Stomach (tissue), 4 donors: Measurements from ENCODE around the gene ARMC10.

Experiments
- CTCF ChIP-seq, 7 experiments: fragments of 450-650 bp in 4 of 7; fragments of 200-600 bp in 3 of 7; sonication (generic) in 3 of 7; IDR thresholded peaks; one replicate each; pipeline ENCODE4 v1.5.1; 2016 to 2019; ENCODE audit warnings: antibody characterized with exemption in 7 of 7, control low read depth in 2 of 7, mild to moderate bottlenecking in 1 of 7
- POLR2A ChIP-seq, 4 donors: fragments of 450-650 bp; IDR thresholded peaks; one replicate each; pipeline ENCODE4 v1.6.1; 2016; ENCODE audit warnings: antibody characterized with exemption in 4 of 4, control low read depth in 2 of 4, mild to moderate bottlenecking in 1 of 4, moderate library complexity in 1 of 4
- POLR2AphosphoS5 ChIP-seq, 3 donors: sonication (generic); formaldehyde crosslinking; IDR thresholded peaks; one replicate each; pipeline ENCODE4 v1.6.1; 2016; ENCODE audit warnings: antibody characterized with exemption in 3 of 3

DNA sequence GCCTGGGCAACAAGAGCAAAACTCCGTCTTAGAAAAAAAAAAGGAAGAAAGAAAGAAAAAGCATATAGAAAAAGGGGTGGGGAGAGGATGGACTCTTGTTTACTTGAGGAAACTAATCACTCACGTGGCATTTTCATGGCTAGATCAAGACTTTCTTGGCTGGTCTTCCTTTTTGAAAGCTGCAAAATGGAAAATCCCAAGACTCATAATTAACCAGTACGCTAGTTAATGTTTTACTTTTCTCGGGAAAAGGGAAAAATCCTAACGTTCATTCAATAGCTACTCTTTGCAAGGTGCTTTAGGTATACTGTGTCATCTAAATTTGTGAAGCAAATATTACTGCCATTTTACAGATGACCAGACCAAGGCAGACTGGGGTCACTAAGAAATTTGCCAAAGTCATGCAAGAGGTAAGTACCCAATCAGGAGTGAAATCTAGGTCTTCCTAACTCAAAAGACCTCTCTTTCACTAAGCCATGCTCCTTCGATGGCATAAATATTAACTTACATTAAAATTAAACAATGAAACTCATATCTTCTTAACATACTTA lies 49.6 kb downstream of the ARMC10 start:
- TF ChIP-seq CTCF (IDR thresholded peaks at IDR 0.05) (no peak), POLR2AphosphoS5 (IDR thresholded peaks at IDR 0.05) (no peak), POLR2A (IDR thresholded peaks at IDR 0.05) (no peak)
